Metanephros (tissue), 2 donors: ENCODE results near the gene ANKRD40. TPM values are rescaled to one million over a fixed set of nuclear protein-coding genes. Genes with fewer than 3 reads are reported as not detected.

Experiments used
- small RNA-seq: library from RNA; depleted of rRNA; stranded (forward); fragments of <200 nt; gene quantifications from one replicate; pipeline ENCODE3, GENCODE V24; 2014; ENCODE audit warnings: low replicate concordance
- total RNA-seq: library from RNA; depleted of rRNA; stranded (reverse); fragments of >200 nt; gene quantifications from one replicate; pipeline ENCODE4 v1.2.3, GENCODE V29; 2014

The ANKRD40 gene
- total RNA-seq: 28.6 TPM

GRCh38 chr17:50707289-50708049, at the start of gene ANKRD40:
Gene ANKRD40 (minus strand): TSS chr17:50707914. CDS start chr17:50707654, 260 bp downstream.

GRCh38 chr17:50719144-50719923, 11.6 kb upstream of the ANKRD40 start, which contains the start of gene LUC7L3:
Gene LUC7L3 (plus strand): TSS chr17:50719603. CDS start chr17:50719733, 130 bp downstream.

Small RNA genes within 50 kb of the gene (small RNA-seq; reads per million reads assigned to genes)
- gene RF00019: not detected

Other genes starting within 250 kb of the ANKRD40 start
- gene CHAD, start 239.0 kb downstream of the ANKRD40 start, total RNA-seq: 0.12 TPM
- 41.0 TPM for gene RSAD1, start 229.1 kb downstream of the ANKRD40 start, total RNA-seq
- gene MYCBPAP, start 199.5 kb downstream of the ANKRD40 start, total RNA-seq: 2.9 TPM
- gene EPN3, start 175.2 kb downstream of the ANKRD40 start, total RNA-seq: 10.7 TPM
- gene SPATA20, start 160.7 kb downstream of the ANKRD40 start, total RNA-seq: 59.0 TPM
- 17.1 TPM for gene CACNA1G, start 147.2 kb downstream of the ANKRD40 start, total RNA-seq
- 13.5 TPM for gene ABCC3, start 73.0 kb downstream of the ANKRD40 start, total RNA-seq
- gene LUC7L3, start 11.7 kb upstream of the ANKRD40 start, total RNA-seq: 144 TPM
- not detected for gene ANKRD40CL, start 59.6 kb upstream of the ANKRD40 start, total RNA-seq
- 1.6 TPM for gene WFIKKN2, start 127.7 kb upstream of the ANKRD40 start, total RNA-seq
- 53.5 TPM for gene TOB1, start 158.4 kb upstream of the ANKRD40 start, total RNA-seq